Tibial nerve (tissue), 4 donors: ENCODE data around the gene ITGA3. TPM values are rescaled to one million over a fixed set of nuclear protein-coding genes. Genes with fewer than 3 reads are reported as not detected.

Source experiments
- DNase-seq, 2 donors: peaks; one replicate each; pipeline ENCODE4 v3.0.0-alpha.2; 2019; ENCODE audit warnings: low spot score in 2 of 2
- H3K27ac ChIP-seq, 4 donors: fragments of 200-600 bp; sonication (generic) in 3 of 4; one replicate each; pipeline ENCODE4 v1.5.1; 2017 to 2019; ENCODE audit warnings: mild to moderate bottlenecking in 1 of 4
- H3K27me3 ChIP-seq, 2 donors: fragments of 200-600 bp; sonication (generic) in 1 of 2; one replicate each; pipeline versions ENCODE4 v1.5.1 to v1.6.0; 2017 to 2019
- H3K36me3 ChIP-seq, 3 donors: fragments of 200-600 bp; sonication (generic); one replicate each; pipeline ENCODE4 v1.5.1; 2018 to 2019
- H3K4me1 ChIP-seq, 4 donors: fragments of 200-600 bp; sonication (generic) in 3 of 4; one replicate each; pipeline ENCODE4 v1.5.1; 2017 to 2019
- H3K4me3 ChIP-seq, 4 donors: fragments of 200-600 bp; sonication (generic) in 3 of 4; one replicate each; pipeline ENCODE4 v1.5.1; 2017 to 2019; ENCODE audit warnings: mild to moderate bottlenecking in 1 of 4, moderate library complexity in 1 of 4
- H3K9me3 ChIP-seq, 4 donors: fragments of 200-600 bp; sonication (generic) in 3 of 4; one replicate each; pipeline ENCODE4 v1.5.1; 2017 to 2019
- EP300 ChIP-seq, 2 donors: sonication (generic); formaldehyde crosslinking; IDR thresholded peaks; one replicate each; pipeline ENCODE4 v1.6.1; 2017; ENCODE audit warnings: antibody characterized with exemption in 2 of 2, mild to moderate bottlenecking in 1 of 2
- POLR2A ChIP-seq, 2 donors: fragments of 450-650 bp; IDR thresholded peaks; one replicate each; pipeline ENCODE4 v1.6.1; 2017; ENCODE audit warnings: antibody characterized with exemption in 2 of 2, mild to moderate bottlenecking in 2 of 2, moderate library complexity in 2 of 2
- WGBS, 2 donors: methylation state at CpG; one replicate each; pipeline ENCODE4 v1.1.5; 2018; 5-methylcytosine and 5-hydroxymethylcytosine counted together
- total RNA-seq, 4 donors: library from RNA; depleted of rRNA; stranded (reverse); fragments of >200 nt; gene quantifications; one replicate each; pipeline ENCODE4 v1.1.0, GENCODE V29; 2016
- TF ChIP-seq, protein P1 (sequence below), 5 experiments: fragments of 200-600 bp in 3 of 5; fragments of 450-650 bp in 2 of 5; sonication (generic) in 3 of 5; IDR thresholded peaks; one replicate each; pipeline ENCODE4 v1.5.1; 2016 to 2019; ENCODE audit warnings: antibody characterized with exemption in 5 of 5, mild to moderate bottlenecking in 3 of 5, moderate library complexity in 2 of 5

Gene ITGA3
- total RNA-seq, 4 donors from 2014 or later = 59.2 to 85.7 (median 69.1) TPM

DNA sequence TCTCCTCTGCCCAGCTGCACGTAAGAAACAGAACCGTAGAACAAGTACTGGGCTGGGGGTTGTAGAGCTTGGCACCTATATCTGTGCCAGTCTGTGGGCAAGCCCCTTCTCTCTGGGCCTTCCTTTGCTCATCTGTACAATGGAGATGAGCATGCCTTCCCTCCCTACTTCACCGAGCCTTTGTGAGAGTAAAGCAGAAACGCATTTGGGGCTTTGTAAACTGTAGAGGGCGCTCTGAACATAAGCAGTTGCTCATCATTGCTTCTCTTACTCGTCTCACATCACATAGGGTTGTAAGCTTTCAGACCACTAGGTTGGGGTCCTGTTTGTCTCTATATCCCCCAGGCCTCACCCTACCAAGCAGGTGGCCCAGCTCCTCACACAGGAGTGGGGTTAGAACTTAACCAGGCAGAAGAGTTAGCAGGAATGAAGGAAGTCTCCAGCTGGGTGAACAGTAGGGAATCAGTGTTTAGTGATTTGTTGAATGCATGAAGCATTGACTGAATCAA, 59.0 kb downstream of the ITGA3 start:
- Histone ChIP-seq H3K36me3 (peaks cover 0 to 14% (median 0%) of the 10 kb centered on the region in 3 donors), H3K4me1 (peaks cover 0 to 42% (median 25%) of the 10 kb centered on the region in 4 donors), H3K27ac (no peak overlapping the region), H3K27me3 (peaks cover 0 to 34% of the 10 kb centered on the region in 2 donors), H3K4me3 (no peak overlapping the region), H3K9me3 (no peaks in the 10 kb centered on the region)
- peak in 1 of 2 donors; percentile 62 for DNase-seq
- TF ChIP-seq POLR2A (IDR thresholded peaks at IDR 0.05) (no peak), EP300 (IDR thresholded peaks at IDR 0.05) (peak in 1 of 2 donors; percentile 9)
- TF ChIP-seq, protein P1, sequence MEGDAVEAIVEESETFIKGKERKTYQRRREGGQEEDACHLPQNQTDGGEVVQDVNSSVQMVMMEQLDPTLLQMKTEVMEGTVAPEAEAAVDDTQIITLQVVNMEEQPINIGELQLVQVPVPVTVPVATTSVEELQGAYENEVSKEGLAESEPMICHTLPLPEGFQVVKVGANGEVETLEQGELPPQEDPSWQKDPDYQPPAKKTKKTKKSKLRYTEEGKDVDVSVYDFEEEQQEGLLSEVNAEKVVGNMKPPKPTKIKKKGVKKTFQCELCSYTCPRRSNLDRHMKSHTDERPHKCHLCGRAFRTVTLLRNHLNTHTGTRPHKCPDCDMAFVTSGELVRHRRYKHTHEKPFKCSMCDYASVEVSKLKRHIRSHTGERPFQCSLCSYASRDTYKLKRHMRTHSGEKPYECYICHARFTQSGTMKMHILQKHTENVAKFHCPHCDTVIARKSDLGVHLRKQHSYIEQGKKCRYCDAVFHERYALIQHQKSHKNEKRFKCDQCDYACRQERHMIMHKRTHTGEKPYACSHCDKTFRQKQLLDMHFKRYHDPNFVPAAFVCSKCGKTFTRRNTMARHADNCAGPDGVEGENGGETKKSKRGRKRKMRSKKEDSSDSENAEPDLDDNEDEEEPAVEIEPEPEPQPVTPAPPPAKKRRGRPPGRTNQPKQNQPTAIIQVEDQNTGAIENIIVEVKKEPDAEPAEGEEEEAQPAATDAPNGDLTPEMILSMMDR (IDR thresholded peaks at IDR 0.05) = peak; percentile 28 to 70 (median 37)
- 16 to 19% methylated on average over 6 of the region's 6 CpGs for WGBS, 2 donors

DNA sequence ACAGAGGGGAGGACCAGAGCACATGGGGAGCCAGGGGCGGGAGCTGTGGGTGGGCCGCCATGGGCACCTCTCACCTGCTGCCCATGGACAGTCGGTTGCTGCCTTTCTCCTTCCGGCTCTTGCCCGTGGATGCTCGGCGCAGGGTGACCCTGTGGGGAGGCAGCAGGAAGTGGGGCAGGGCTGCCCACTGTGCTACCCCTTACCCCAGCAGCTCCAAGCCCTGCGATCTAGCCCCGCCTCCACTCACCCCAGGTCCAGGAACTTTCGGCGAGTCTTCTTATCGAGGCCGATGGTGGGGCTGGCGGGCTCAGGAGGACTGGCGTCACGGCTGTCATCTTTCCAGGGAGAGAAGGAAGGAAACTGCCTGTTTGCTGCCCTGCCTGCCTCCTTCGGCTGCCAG, 59.8 kb downstream of the ITGA3 start:
- peaks cover 0 to 6% (median 0%) of the 10 kb centered on the region in 3 donors for H3K36me3 ChIP-seq
- peaks cover 0 to 42% (median 25%) of the 10 kb centered on the region in 4 donors for H3K4me1 ChIP-seq
- TF ChIP-seq EP300 (IDR thresholded peaks at IDR 0.05) (no peak), POLR2A (IDR thresholded peaks at IDR 0.05) (no peak)
- TF ChIP-seq, protein P1 (IDR thresholded peaks at IDR 0.05) = no peak
- DNase-seq = no peak
- H3K9me3 ChIP-seq = no peaks in the 10 kb centered on the region
- H3K4me3 ChIP-seq = no peak overlapping the region
- no peak overlapping the region for H3K27ac ChIP-seq
- 69 to 77% methylated on average over 15 to 16 of the region's 17 CpGs for WGBS, 2 donors
- H3K27me3 ChIP-seq = peaks cover 0 to 34% of the 10 kb centered on the region in 2 donors

DNA sequence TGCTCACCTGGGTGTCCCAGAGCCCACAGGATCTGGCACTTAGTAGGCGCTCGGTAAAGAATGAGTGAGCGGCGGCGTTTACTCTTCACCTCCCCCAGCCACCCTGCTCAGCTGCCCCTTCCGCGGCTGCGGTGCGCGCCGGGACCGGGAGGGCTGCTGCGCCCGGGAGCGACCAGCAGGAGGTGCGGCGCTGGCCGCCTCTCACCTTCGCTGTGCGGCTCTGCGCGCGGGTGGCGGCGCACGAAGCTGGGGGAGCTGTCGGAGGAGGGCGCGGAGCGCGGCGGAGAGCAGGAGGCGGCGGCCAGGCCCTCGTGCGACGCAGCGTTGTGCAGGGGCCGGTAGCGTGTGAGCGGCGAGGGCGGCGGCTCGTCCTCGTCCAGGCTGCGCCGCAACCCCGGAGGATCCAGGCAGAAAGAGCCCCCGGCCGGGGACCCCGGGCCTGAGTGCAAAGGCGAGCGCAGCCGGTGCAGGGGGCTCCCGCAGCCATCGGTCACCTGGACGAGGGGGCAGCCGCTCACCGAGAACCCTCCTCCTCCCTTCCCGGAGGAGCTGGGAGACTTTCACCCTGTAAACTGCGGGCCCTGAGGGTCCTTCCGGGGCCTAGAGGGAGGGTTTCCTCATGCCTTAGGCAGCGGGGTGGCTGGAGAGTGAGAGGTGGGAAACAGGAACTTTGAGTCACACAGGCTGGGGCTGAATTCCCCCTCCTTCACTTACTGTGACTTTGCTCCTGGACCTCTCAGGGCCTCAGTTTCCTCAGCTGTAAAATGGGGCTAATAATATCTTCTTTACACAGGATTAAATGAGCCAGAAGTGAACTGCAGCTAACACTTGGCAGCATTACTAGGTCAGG, 61.5 kb downstream of the ITGA3 start:
- Histone ChIP-seq H3K36me3 (no peaks in the 10 kb centered on the region), H3K4me1 (peaks cover 0 to 28% (median 15%) of the 10 kb centered on the region in 4 donors), H3K4me3 (peak overlapping the region in 1 of 4 donors; percentile 29), H3K9me3 (no peaks in the 10 kb centered on the region), H3K27ac (no peak overlapping the region), H3K27me3 (peaks cover 0 to 34% of the 10 kb centered on the region in 2 donors)
- no peak for DNase-seq
- 9 to 14% methylated on average over 46 to 53 of the region's 64 CpGs for WGBS, 2 donors
- TF ChIP-seq EP300 (IDR thresholded peaks at IDR 0.05) (no peak), POLR2A (IDR thresholded peaks at IDR 0.05) (no peak)
- TF ChIP-seq, protein P1 (IDR thresholded peaks at IDR 0.05) = peak; percentile 50 to 76 (median 57)

DNA sequence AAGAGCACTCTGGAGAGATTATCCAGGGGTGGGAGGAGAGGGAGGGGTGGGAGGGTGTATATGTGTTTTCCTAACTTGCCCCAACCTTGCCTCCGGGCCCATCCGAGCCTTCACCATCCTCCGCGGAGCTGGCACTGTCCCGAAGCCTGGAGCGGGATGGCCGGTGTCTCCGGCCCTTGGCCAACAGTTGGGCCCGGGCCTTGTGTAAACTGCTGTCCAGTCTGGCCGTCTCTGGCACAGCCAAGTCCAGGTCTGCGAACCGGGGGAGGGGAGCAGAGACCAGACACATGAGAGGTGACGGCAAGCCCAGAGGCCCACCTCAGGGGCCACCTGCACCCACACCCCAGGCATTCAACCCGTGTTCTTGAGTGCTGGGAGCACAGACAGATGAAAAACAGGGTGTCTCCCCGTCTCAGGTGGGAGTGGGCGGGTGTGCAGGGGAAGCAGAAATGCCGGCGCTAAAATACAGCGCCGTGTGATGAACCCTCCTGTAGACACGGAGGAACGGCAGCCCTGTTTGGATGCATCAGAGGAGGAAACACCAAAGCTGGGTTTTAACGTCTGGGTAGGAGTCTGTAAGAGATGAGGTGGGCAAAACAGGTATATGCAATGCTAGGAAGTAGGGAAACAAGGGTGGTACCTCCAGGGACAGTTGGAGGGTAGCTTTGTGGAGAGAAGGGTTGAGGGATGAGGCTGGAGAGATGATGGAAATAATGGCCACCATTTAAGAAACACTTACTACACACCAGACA, 62.3 kb downstream of the ITGA3 start:
- Histone ChIP-seq H3K4me1 (peaks cover 0 to 20% (median 8%) of the 10 kb centered on the region in 4 donors), H3K9me3 (no peaks in the 10 kb centered on the region), H3K27me3 (peaks cover 0 to 34% of the 10 kb centered on the region in 2 donors), H3K27ac (no peak overlapping the region), H3K36me3 (no peaks in the 10 kb centered on the region), H3K4me3 (no peak overlapping the region)
- DNase-seq = no peak
- TF ChIP-seq POLR2A (IDR thresholded peaks at IDR 0.05) (no peak), EP300 (IDR thresholded peaks at IDR 0.05) (no peak)
- TF ChIP-seq, protein P1 (IDR thresholded peaks at IDR 0.05) = no peak
- 85 to 91% methylated on average over 19 to 22 of the region's 23 CpGs for WGBS, 2 donors
